ENCODE measurements around the gene TSPO2. TPM values are rescaled to one million over a fixed set of nuclear protein-coding genes. Genes with fewer than 3 reads are reported as not detected.

TSPO2 gene
- polyA plus RNA-seq, 3 donors: not detected

DNA sequence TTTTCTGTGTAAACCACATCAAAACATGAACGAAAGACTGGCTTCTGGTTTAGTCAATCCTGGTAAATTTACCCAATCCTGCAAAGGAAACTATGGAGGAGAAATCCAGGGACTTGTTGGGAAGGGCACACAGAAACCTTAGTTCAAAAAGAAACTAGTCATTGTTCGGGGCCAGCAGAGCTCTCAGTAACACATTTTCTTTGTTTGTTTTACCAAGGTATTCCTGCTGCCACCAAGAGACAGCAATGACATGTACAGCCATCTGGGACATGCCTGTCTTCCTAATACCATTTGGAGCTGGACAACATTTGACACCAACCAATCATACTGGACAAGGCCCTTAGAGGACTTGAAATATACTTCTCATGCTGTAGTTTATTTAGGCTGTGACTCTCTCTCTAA, 21.6 kb downstream of the TSPO2 start:
- Histone ChIP-seq H4K20me1 (ENCODE audit: insufficient read depth, low read length) (no peaks in the 10 kb centered on the region), H2AFZ (ENCODE audit: insufficient read depth, low read depth, low read length, poor library complexity, severe bottlenecking) (no peak overlapping the region), H3K9ac (ENCODE audit: insufficient read depth, low read length, poor library complexity, severe bottlenecking) (no peak overlapping the region), H3K4me2 (replicated peaks; ENCODE audit: extremely low read depth, low read length, poor library complexity, severe bottlenecking) (no peak overlapping the region), H3K27me3 (ENCODE audit: control insufficient read depth in 2 of 2, insufficient read depth in 2 of 2, low read length in 2 of 2) (no peaks in the 10 kb centered on the region), H3K79me2 (ENCODE audit: insufficient read depth, low read length) (no peaks in the 10 kb centered on the region), H3K9me3 (replicated peaks in 1 of 2; ENCODE audit: control insufficient read depth in 1 of 2, insufficient read depth in 1 of 2, low read length in 2 of 2) (no peaks in the 10 kb centered on the region), H3K4me3 (replicated peaks in 1 of 3; ENCODE audit: low read depth in 2 of 3, low read length in 3 of 3) (no peak overlapping the region), H3K4me1 (ENCODE audit: control insufficient read depth in 1 of 2, insufficient read depth in 2 of 2, low read length in 2 of 2) (no peaks in the 10 kb centered on the region), H3K27ac (ENCODE audit: low read depth in 1 of 2, low read length in 2 of 2) (no peak overlapping the region), H3K36me3 (replicated peaks in 1 of 2; ENCODE audit: control insufficient read depth in 1 of 2, insufficient read depth in 2 of 2, low read length in 2 of 2) (peaks cover 36 to 76% of the 10 kb centered on the region in 2 donors)
- intact Hi-C loops (cut with micrococcal nuclease): loop anchor here in 1 of 2 donors (2.0 kb wide), 1 partner anchor 57 kb away; no protein-coding TSS in a partner anchor
- Mint-ChIP-seq H3K4me3 (no peak overlapping the region), H3K4me1 (peaks cover 2% of the 10 kb centered on the region), H3K36me3 (peaks cover 73 to 78% of the 10 kb centered on the region in 2 donors), H3K9me3 (no peaks in the 10 kb centered on the region), H3K27me3 (ENCODE audit: low read depth in 3 of 3) (no peaks in the 10 kb centered on the region), H3K27ac (no peak overlapping the region)
- no peak for DNase-seq
- TF ChIP-seq, protein P1, sequence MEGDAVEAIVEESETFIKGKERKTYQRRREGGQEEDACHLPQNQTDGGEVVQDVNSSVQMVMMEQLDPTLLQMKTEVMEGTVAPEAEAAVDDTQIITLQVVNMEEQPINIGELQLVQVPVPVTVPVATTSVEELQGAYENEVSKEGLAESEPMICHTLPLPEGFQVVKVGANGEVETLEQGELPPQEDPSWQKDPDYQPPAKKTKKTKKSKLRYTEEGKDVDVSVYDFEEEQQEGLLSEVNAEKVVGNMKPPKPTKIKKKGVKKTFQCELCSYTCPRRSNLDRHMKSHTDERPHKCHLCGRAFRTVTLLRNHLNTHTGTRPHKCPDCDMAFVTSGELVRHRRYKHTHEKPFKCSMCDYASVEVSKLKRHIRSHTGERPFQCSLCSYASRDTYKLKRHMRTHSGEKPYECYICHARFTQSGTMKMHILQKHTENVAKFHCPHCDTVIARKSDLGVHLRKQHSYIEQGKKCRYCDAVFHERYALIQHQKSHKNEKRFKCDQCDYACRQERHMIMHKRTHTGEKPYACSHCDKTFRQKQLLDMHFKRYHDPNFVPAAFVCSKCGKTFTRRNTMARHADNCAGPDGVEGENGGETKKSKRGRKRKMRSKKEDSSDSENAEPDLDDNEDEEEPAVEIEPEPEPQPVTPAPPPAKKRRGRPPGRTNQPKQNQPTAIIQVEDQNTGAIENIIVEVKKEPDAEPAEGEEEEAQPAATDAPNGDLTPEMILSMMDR (IDR thresholded peaks at IDR 0.05): no peak
- whole genome bisulfite sequencing (ENCODE audit: insufficient coverage): no CpG with 5 or more reads among the region's 2 CpGs

DNA sequence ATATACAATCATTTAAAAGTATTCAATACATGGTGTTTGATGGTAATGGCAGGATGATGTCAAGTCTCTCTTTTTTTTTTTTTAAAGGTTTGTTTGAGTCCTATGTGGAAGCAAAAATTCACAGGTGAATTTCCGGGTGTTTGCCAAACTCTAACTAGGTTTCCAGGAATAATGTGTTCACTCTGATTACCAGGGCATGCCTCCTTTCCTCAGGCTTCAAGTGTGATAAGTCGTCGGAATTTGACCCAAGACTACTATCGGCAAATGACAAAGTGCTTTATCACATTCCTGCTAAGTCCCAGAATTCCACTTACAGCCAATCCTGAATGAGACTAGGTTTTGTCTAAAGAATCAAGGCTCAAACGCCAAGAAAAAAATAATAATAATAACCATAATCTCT, 22.6 kb downstream of the TSPO2 start:
- H3K9me3 ChIP-seq (replicated peaks in 1 of 2; ENCODE audit: control insufficient read depth in 1 of 2, insufficient read depth in 1 of 2, low read length in 2 of 2): no peaks in the 10 kb centered on the region
- Mint-ChIP-seq H3K9me3 (no peaks in the 10 kb centered on the region), H3K27me3 (ENCODE audit: low read depth in 3 of 3) (no peaks in the 10 kb centered on the region), H3K4me1 (peaks cover 2% of the 10 kb centered on the region), H3K27ac (no peak overlapping the region), H3K4me3 (no peak overlapping the region), H3K36me3 (peaks cover 73 to 78% of the 10 kb centered on the region in 2 donors)
- H3K4me2 ChIP-seq (replicated peaks; ENCODE audit: extremely low read depth, low read length, poor library complexity, severe bottlenecking): no peak overlapping the region
- H3K27ac ChIP-seq (ENCODE audit: low read depth in 1 of 2, low read length in 2 of 2): no peak overlapping the region
- no peaks in the 10 kb centered on the region for H3K79me2 ChIP-seq (ENCODE audit: insufficient read depth, low read length)
- intact Hi-C loops (cut with micrococcal nuclease): loop anchor here in 1 of 2 donors (2.0 kb wide), 1 partner anchor 58 kb away; no protein-coding TSS in a partner anchor
- no peak overlapping the region for H3K9ac ChIP-seq (ENCODE audit: insufficient read depth, low read length, poor library complexity, severe bottlenecking)
- 93% methylated on average over 3 of the region's 5 CpGs for WGBS (ENCODE audit: insufficient coverage)
- no peaks in the 10 kb centered on the region for H4K20me1 ChIP-seq (ENCODE audit: insufficient read depth, low read length)
- peaks cover 40 to 86% of the 10 kb centered on the region in 2 donors for H3K36me3 ChIP-seq (replicated peaks in 1 of 2; ENCODE audit: control insufficient read depth in 1 of 2, insufficient read depth in 2 of 2, low read length in 2 of 2)
- TF ChIP-seq, protein P1 (IDR thresholded peaks at IDR 0.05): no peak
- H3K4me3 ChIP-seq (replicated peaks in 1 of 3; ENCODE audit: low read depth in 2 of 3, low read length in 3 of 3): no peak overlapping the region
- H3K27me3 ChIP-seq (ENCODE audit: control insufficient read depth in 2 of 2, insufficient read depth in 2 of 2, low read length in 2 of 2): no peaks in the 10 kb centered on the region
- no peaks in the 10 kb centered on the region for H3K4me1 ChIP-seq (ENCODE audit: control insufficient read depth in 1 of 2, insufficient read depth in 2 of 2, low read length in 2 of 2)
- no peak for DNase-seq
- no peak overlapping the region for H2AFZ ChIP-seq (ENCODE audit: insufficient read depth, low read depth, low read length, poor library complexity, severe bottlenecking)
